Measurements from ENCODE around the gene LRRD1.
"Not testable (repeated sequence)": the region's sequence is repeated elsewhere in the genome, so short reads cannot be mapped to it uniquely, and the experiment has no call there.

GRCh38 chr7:92143192-92143880, 35.6 kb downstream of the LRRD1 start:
- not testable (repeated sequence) for TF ChIP-seq CTCF (IDR thresholded peaks at IDR 0.05; ENCODE audit: low read depth, low read length); MYC (IDR thresholded peaks at IDR 0.05; ENCODE audit: low read depth, low read length); POLR2A (IDR thresholded peaks at IDR 0.05; ENCODE audit: extremely low read depth, insufficient read length); MAX (IDR thresholded peaks at IDR 0.05; ENCODE audit: low read depth, low read length)

Data from NB4 (cell line).